ENCODE results near the gene CHN1.

GRCh38 chr2:174836995-174837390 lies 168.2 kb downstream of the CHN1 start:
- no peak for TF ChIP-seq POLR2AphosphoS5 (IDR thresholded peaks at IDR 0.05; ENCODE audit: low read depth, low read length)
- TF ChIP-seq REST (IDR thresholded peaks at IDR 0.05; ENCODE audit: insufficient read depth in 1 of 2, low read depth in 2 of 2, low read length in 2 of 2) = no peak
- TF ChIP-seq TAF1 (IDR thresholded peaks at IDR 0.05; ENCODE audit: borderline replicate concordance, insufficient read depth, low read length) = no peak
